Uterus (tissue), 4 donors: ENCODE measurements around the gene WWC1. TPM values are rescaled to one million over a fixed set of nuclear protein-coding genes. Genes with fewer than 3 reads are reported as not detected.
"Not testable (repeated sequence)": the region's sequence is repeated elsewhere in the genome, so short reads cannot be mapped to it uniquely, and the experiment has no call there.

Source experiments
- DNase-seq, 2 donors: peaks; one replicate each; pipeline ENCODE4 v3.0.0-alpha.2; 2019 to 2020
- H3K27ac ChIP-seq, 2 donors: fragments of 200-600 bp; sonication (generic); 1 replicate in 1 of 2; 2 replicates in 1 of 2; pipeline ENCODE4 v1.5.1; 2016 to 2018
- H3K27me3 ChIP-seq, 2 donors: fragments of 200-600 bp; sonication (generic); one replicate each; pipeline ENCODE4 v1.5.1; 2018 to 2019; ENCODE audit warnings: control low read depth in 1 of 2
- H3K36me3 ChIP-seq, 2 donors: fragments of 200-600 bp; sonication (generic); one replicate each; pipeline ENCODE4 v1.5.1; 2019; ENCODE audit warnings: control low read depth in 1 of 2
- H3K4me1 ChIP-seq, 2 donors: fragments of 200-600 bp; sonication (generic); one replicate each; pipeline ENCODE4 v1.5.1; 2018 to 2019; ENCODE audit warnings: control low read depth in 1 of 2
- H3K4me3 ChIP-seq, 2 donors: fragments of 200-600 bp; sonication (generic); 1 replicate in 1 of 2; 2 replicates in 1 of 2; pipeline ENCODE4 v1.5.1; 2018 to 2019; ENCODE audit warnings: mild to moderate bottlenecking in 1 of 2
- H3K9me3 ChIP-seq, 2 donors: fragments of 200-600 bp; sonication (generic); one replicate each; pipeline ENCODE4 v1.5.1; 2019; ENCODE audit warnings: control low read depth in 1 of 2
- CTCF ChIP-seq, 4 experiments: fragments of 200-600 bp in 2 of 4; fragments of 450-650 bp in 2 of 4; sonication (generic) in 2 of 4; IDR thresholded peaks; one replicate each; pipeline ENCODE4 v1.5.1; 2016 to 2019; ENCODE audit warnings: antibody characterized with exemption in 4 of 4, mild to moderate bottlenecking in 2 of 4, moderate library complexity in 1 of 4
- POLR2A ChIP-seq, 2 donors: fragments of 450-650 bp; IDR thresholded peaks; one replicate each; pipeline ENCODE4 v1.6.1; 2016; ENCODE audit warnings: antibody characterized with exemption in 2 of 2, mild to moderate bottlenecking in 1 of 2, moderate library complexity in 1 of 2
- intact Hi-C: fragments of 100-400 bp; cut with DNase I; formaldehyde crosslinking; loops from one replicate; pipeline ENCODE4 v1.15.1; 2023; ENCODE audit warnings: low total_unique reads
- total RNA-seq, 4 donors: library from RNA; depleted of rRNA in 3 of 4; stranded (reverse); fragments of >200 nt in 3 of 4; gene quantifications; one replicate each; pipeline versions ENCODE4 v1.1.0 to v1.2.4, GENCODE V29; 2014 to 2023
- donor health status: DM: yes; HTN: yes; CAD: no.

WWC1 gene
- total RNA-seq, 4 donors from 2014 or later: under 0.01 to 8.7 (median 1.9) TPM; not detected in 1

GRCh38 chr5:168286386-168286785 is 5.1 kb upstream of the WWC1 start:
- no peaks in the 10 kb centered on the region for H3K36me3 ChIP-seq
- no peak for DNase-seq
- H3K27me3 ChIP-seq: no peaks in the 10 kb centered on the region
- intact Hi-C loops: no loop called here
- no peak overlapping the region for H3K27ac ChIP-seq
- H3K4me1 ChIP-seq: no peaks in the 10 kb centered on the region
- TF ChIP-seq POLR2A (IDR thresholded peaks at IDR 0.05) (no peak), CTCF (IDR thresholded peaks at IDR 0.05) (no peak)
- no peak overlapping the region for H3K4me3 ChIP-seq
- peaks cover 0 to 5% of the 10 kb centered on the region in 2 donors for H3K9me3 ChIP-seq

- H3K4me1 ChIP-seq, H3K27me3 ChIP-seq, DNase-seq, H3K36me3 ChIP-seq, intact Hi-C loops, H3K9me3 ChIP-seq, H3K27ac ChIP-seq, H3K4me3 ChIP-seq: not testable (repeated sequence)
Observed at GRCh38 chr5:168286863-168287262, 4.6 kb upstream of the WWC1 start.

GRCh38 chr5:168287362-168287761 is 4.1 kb upstream of the WWC1 start:
- TF ChIP-seq CTCF (IDR thresholded peaks at IDR 0.05) (no peak), POLR2A (IDR thresholded peaks at IDR 0.05) (no peak)
- H3K9me3 ChIP-seq: peaks cover 0 to 5% of the 10 kb centered on the region in 2 donors

GRCh38 chr5:168288349-168289245 is 2.8 kb upstream of the WWC1 start:
- TF ChIP-seq CTCF (IDR thresholded peaks at IDR 0.05) (no peak), POLR2A (IDR thresholded peaks at IDR 0.05) (no peak)
- H3K27me3 ChIP-seq: peaks cover 5 to 15% of the 10 kb centered on the region in 2 donors
- H3K36me3 ChIP-seq: no peaks in the 10 kb centered on the region
- H3K9me3 ChIP-seq: peaks cover 0 to 5% of the 10 kb centered on the region in 2 donors
- intact Hi-C loops: no loop called here
- DNase-seq: no peak
- H3K4me1 ChIP-seq: peaks cover 0 to 7% of the 10 kb centered on the region in 2 donors
- H3K4me3 ChIP-seq: no peak overlapping the region
- H3K27ac ChIP-seq: no peak overlapping the region

More at GRCh38 chr5:168287362-168287761, 4.1 kb upstream of the WWC1 start:
- H3K4me3 ChIP-seq: no peak overlapping the region
- no peak for DNase-seq
- no peak overlapping the region for H3K27ac ChIP-seq
- H3K27me3 ChIP-seq: peaks cover 2 to 3% of the 10 kb centered on the region in 2 donors
- H3K4me1 ChIP-seq: peaks cover 0 to 6% of the 10 kb centered on the region in 2 donors
- intact Hi-C loops: no loop called here
- no peaks in the 10 kb centered on the region for H3K36me3 ChIP-seq

GRCh38 chr5:168290902-168291341 is 523 bp upstream of the WWC1 start:
- Histone ChIP-seq H3K4me1 (peaks cover 0 to 7% of the 10 kb centered on the region in 2 donors), H3K27ac (no peak overlapping the region), H3K4me3 (no peak overlapping the region), H3K36me3 (no peaks in the 10 kb centered on the region), H3K27me3 (peaks cover 5 to 25% of the 10 kb centered on the region in 2 donors), H3K9me3 (no peaks in the 10 kb centered on the region)
- intact Hi-C loops: no loop called here
- TF ChIP-seq POLR2A (IDR thresholded peaks at IDR 0.05) (no peak), CTCF (IDR thresholded peaks at IDR 0.05) (no peak)
- no peak for DNase-seq
